Lower leg skin (tissue), 4 donors: ENCODE data around the gene HOXC9. TPM values are rescaled to one million over a fixed set of nuclear protein-coding genes. Genes with fewer than 3 reads are reported as not detected.

Experiments
- DNase-seq, 2 donors: peaks; one replicate each; pipeline ENCODE4 v3.0.0-alpha.2; 2019; ENCODE audit warnings: low spot score in 2 of 2
- H3K4me3 ChIP-seq: fragments of 200-600 bp; sonication (generic); 2 replicates; pipeline ENCODE4 v1.5.1; 2017; ENCODE audit warnings: mild to moderate bottlenecking, low read depth; ENCODE audit not compliant: poor library complexity, severe bottlenecking
- CTCF ChIP-seq, 3 donors: fragments of 450-650 bp; IDR thresholded peaks; one replicate each; pipeline ENCODE4 v1.5.1; 2016; ENCODE audit warnings: antibody characterized with exemption in 3 of 3, mild to moderate bottlenecking in 3 of 3, moderate library complexity in 2 of 3
- POLR2A ChIP-seq, 2 donors: fragments of 450-650 bp; IDR thresholded peaks; one replicate each; pipeline ENCODE4 v1.6.1; 2016 to 2017; ENCODE audit warnings: antibody characterized with exemption in 2 of 2, mild to moderate bottlenecking in 1 of 2, moderate library complexity in 1 of 2
- WGBS, 2 donors: methylation state at CpG; one replicate each; pipeline ENCODE4 v1.1.5; 2018; 5-methylcytosine and 5-hydroxymethylcytosine counted together
- intact Hi-C: fragments of 100-400 bp; cut with DNase I; formaldehyde crosslinking; loops from one replicate; pipeline ENCODE4 v1.15.0; 2023; ENCODE audit warnings: low total_unique reads
- total RNA-seq, 4 donors: library from RNA; depleted of rRNA; stranded (reverse); fragments of >200 nt; gene quantifications; one replicate each; pipeline ENCODE4 v1.1.0, GENCODE V29; 2016

The HOXC9 gene
- total RNA-seq, 4 donors from 2014 or later = 9.6 to 16.8 (median 11.7) TPM

- WGBS, 2 donors = 65 to 69% methylated on average over 23 of the region's 23 CpGs
These were observed 15.3 kb downstream of the HOXC9 start for GRCh38 chr12:54015018-54015931.

GRCh38 chr12:54016051-54016450 is 16.1 kb downstream of the HOXC9 start:
- 20 to 26% methylated on average over 3 of the region's 3 CpGs for WGBS, 2 donors
- intact Hi-C loops = no loop called here
- no peak overlapping the region for H3K4me3 ChIP-seq
- no peak for DNase-seq
- TF ChIP-seq CTCF (IDR thresholded peaks at IDR 0.05) = no peak
- TF ChIP-seq POLR2A (IDR thresholded peaks at IDR 0.05) = no peak

More at GRCh38 chr12:54015018-54015931, 15.3 kb downstream of the HOXC9 start:
- no peak overlapping the region for H3K4me3 ChIP-seq
- intact Hi-C loops = no loop called here
- DNase-seq = no peak
- no peak for TF ChIP-seq CTCF (IDR thresholded peaks at IDR 0.05)
- TF ChIP-seq POLR2A (IDR thresholded peaks at IDR 0.05) = no peak

- DNase-seq = peak in 1 of 2 donors; percentile 73
- 1 to 3% methylated on average over 25 of the region's 25 CpGs for WGBS, 2 donors
- H3K4me3 ChIP-seq = peak overlapping the region; percentile 42
- TF ChIP-seq CTCF (IDR thresholded peaks at IDR 0.05) = no peak
- no peak for TF ChIP-seq POLR2A (IDR thresholded peaks at IDR 0.05)
- intact Hi-C loops = no loop called here
These were observed 16.6 kb downstream of the HOXC9 start for GRCh38 chr12:54016478-54016964.

GRCh38 chr12:54017027-54017788 is 17.2 kb downstream of the HOXC9 start:
- intact Hi-C loops = no loop called here
- WGBS, 2 donors = 0% methylated on average over 24 of the region's 24 CpGs
- H3K4me3 ChIP-seq = peak overlapping the region; percentile 42
- no peak for DNase-seq
- TF ChIP-seq CTCF (IDR thresholded peaks at IDR 0.05) = no peak
- TF ChIP-seq POLR2A (IDR thresholded peaks at IDR 0.05) = no peak

GRCh38 chr12:54017878-54018467 is 18.0 kb downstream of the HOXC9 start:
- 2% methylated on average over 7 to 34 of the region's 34 CpGs for WGBS, 2 donors
- DNase-seq = peak; percentile 90 to 98
- intact Hi-C loops = no loop called here
- peak overlapping the region; percentile 42 for H3K4me3 ChIP-seq
- peak in 1 of 2 donors; percentile 30 for TF ChIP-seq POLR2A (IDR thresholded peaks at IDR 0.05)
- TF ChIP-seq CTCF (IDR thresholded peaks at IDR 0.05) = no peak
